GM21447 (cell line): ENCODE results near the gene KMT5C.

Experiments
- ATAC-seq: cut with Tn5 transposase; IDR thresholded peaks from one replicate; pipeline ENCODE4 v1.9.1; 2021; ENCODE audit not compliant: unreplicated experiment

KMT5C gene

DNA sequence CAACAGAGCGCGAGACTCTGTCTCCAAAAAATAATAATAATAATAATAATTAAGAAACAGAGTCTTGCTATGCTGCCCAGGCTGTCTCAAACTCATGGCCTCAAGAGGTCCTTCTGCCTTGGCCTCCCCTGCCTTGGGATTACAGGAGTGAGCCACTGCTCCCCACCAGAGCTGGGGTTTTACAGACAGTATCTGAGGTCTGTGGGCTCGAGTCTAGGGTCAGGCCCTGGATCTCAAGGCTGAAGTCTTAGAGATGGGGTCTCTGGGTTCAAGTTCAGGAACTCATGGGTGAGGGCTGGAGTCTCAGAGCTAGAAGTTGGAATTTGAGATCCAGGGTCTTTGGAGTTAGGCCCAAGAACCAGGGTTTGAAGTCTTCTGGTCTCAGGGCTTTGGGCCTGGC lies 27.1 kb downstream of the KMT5C start:
- ATAC-seq, result no peak

DNA sequence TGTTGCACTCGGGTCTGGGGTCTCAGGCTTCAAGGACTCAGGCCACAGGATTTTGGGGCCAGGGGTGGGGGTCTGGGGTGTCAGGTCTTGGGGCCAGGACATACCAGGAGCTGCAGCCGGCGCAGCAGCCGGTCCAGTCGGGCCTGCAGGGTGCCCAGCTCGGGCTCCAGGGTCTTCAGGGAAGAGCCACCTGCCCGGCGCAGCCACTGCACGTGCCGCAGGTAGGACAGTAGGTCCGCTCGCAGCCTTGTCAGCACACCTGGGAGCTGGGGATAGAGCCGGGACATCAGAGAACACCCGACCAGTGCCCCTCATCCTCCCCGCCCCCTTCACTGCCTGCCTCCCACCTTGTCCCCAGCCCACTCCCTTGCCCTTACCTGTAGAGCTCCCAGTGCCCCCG lies 28.4 kb downstream of the KMT5C start:
- no peak for ATAC-seq

DNA sequence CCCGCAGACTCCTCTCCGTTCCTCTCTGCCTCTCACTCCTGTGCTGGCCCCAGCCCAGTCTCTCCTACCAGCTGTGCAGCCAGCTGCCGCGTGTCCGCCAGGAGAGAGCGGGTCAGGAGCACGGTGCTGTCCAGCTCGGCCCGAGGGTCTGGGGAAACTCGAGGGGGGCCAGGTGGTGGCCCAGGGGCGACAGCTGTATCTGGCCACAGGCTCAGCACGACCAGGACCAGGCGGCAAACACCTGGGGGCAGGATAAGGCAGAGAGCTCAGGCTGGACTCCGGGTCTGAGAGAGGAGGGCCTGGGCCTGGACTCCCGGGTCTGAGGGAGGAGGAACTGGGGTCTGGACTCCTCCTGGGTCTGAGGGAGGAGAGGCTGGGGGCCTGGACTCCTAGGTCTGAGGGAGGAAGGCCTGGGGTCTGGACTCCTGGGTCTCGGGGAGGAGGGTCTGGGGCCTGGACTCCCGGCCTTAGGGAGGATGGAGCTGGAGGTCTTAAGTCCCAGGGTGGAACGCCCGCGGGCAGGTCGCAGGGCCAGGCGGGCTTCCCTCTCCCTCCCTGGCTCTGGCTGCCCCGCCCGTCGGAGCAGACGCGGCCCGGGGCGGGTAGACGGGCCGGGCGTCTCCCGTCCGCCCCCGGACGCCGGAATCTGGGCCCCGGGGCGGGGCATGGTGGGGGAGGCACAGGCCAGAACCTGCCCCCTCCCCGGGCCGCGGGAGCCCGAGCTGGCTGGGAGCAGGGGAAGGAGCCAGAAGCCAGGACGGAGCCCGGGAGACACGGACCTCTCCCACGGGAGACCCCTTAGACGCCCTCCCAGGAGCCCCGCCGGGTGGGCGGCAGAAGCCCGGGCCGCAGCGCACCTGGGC lies 29.3 kb downstream of the KMT5C start:
- ATAC-seq, result no peak

GRCh38 chr19:55369653-55370304 lies 30.1 kb downstream of the KMT5C start:
- ATAC-seq, result no peak

- no peak for ATAC-seq
These were observed 30.8 kb downstream of the KMT5C start, which contains the start of gene IL11 for GRCh38 chr19:55370305-55370988. Gene IL11, minus strand, starts transcription at chr19:55370463. Its CDS starts 153 bp downstream, at chr19:55370310.

- ATAC-seq, result no peak
These were observed 32.8 kb downstream of the KMT5C start for GRCh38 chr19:55372316-55373081.

DNA sequence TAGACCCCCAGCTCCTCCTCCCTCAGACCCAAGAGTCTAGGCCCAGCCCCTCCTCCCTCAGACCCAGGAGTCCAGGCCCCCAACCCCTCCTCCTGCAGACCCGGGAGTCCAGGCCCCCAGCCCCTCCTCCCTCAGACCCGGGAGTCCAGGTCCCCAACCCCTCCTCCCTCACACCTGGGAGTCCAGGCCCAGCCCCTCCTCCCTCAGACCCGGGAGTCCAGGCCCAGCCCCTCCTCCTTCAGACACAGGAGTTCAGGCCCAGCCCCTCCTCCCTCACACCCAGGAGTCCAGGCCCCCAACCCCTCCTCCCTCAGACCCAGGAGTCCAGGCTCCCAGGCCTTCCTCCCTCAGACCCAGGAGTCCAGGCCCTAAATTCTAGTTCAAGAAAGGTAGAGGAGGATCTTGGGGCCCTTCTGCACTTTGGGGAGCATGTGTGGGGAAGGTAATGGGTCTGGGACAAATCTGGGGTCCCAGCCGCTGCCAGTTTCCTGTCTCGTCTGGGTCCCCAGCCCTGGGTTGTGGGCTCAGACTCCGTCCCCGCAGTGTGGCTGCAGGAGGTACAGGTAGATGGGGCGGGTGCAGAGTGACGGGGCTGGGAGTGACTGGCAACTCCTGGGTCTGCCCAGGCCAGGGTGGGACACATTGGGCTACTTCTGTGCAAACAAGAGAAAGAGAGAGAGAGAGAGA lies 33.8 kb downstream of the KMT5C start:
- ATAC-seq, result no peak

- ATAC-seq, result no peak
These were observed 34.5 kb downstream of the KMT5C start for GRCh38 chr19:55373993-55374757.

GRCh38 chr19:55376241-55376933 lies 36.7 kb downstream of the KMT5C start, which contains the start of gene TMEM190:
Gene TMEM190, plus strand, starts transcription at chr19:55376826. Its CDS starts 28 bp downstream, at chr19:55376854.
- ATAC-seq, result no peak

- ATAC-seq, result no peak
These were observed 37.9 kb downstream of the KMT5C start for GRCh38 chr19:55377356-55378131.

DNA sequence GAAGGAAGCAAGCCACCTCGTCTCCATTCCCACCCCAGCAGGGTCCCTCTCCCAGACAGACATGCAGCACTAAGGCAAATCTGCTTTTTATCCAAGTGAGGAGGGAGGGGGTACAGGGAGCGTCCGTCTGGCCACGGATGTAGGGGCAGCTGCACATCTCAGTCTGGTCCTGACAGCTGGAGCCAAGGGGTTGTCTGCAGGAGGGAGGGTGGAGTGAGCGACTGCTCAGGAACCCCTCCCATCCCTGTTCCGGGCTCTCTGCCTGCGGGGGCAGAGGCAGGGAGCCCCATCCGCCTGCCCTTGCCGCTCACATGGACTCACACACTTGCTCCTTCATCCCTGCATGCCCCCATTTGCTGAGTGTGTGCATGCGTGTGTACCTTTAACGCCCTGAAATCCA lies 39.5 kb downstream of the KMT5C start:
- ATAC-seq, result no peak

- ATAC-seq, result no peak
These were observed 42.3 kb downstream of the KMT5C start for GRCh38 chr19:55382013-55382412.

DNA sequence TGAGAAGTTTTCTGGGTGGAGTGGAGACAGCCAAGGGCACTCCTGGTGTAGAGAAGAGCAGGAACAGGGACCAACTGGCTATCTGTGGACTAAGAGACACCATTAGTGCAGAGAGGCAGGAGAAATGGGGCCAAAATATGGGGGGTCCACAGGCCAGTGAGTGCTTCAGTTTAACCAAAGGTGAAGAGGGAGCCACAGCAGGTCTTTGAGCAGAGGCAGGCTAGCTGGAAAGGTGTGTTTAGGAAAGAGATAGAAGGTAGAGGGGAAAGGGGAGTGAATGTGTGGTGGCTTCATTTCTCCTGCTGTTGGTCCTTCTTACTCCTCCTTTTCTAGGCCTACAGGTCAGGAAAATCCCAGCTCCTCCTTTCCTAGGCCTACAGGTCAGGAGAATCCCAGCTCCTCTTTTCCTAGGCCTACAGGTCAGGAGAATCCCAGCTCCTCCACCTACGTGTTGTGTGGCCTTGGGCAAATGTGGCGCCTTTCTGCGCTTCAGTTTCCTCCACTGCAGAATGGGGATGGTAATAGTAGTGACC lies 42.9 kb downstream of the KMT5C start:
- ATAC-seq, result no peak

DNA sequence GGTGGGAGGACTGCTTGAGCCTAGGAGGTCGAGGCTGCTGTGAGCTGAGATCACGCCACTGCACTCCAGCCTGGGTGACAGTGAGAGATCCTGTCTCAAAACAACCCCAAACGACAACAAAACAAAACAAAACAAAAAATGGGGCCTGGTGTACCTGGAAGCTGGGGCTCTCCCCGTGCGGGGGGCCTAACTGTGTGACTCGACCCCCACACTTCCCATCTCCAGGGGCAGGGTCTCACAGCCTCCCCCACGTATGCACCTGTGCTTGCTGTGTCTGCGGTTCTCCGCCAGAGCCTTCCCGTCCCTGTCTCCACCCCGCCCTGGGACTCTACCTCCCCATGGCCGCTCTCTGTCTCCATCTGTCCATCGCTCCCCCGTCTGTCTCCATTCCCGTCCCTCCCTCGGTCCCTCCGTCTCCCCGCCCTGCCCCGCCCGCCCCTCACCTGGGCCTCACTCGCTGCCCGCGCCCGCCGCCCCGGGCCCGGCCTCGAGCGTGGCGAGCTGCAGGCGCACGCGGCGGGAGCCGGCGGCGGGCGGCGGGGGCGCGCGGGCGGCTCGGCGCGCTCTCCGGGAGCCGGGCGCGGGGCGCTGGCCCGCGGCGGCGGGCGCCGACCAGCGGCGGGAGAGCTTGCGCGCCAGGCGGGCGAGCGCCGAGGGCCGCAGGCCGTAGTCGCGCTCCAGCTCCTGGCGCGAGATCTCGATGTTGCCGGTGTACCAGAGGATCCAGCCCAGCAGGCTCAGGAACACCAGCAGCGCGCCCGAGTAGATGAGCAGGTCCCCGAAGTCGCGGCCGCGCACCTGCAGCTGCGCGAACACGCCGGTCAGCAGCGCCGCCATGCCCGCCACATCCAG lies 43.8 kb downstream of the KMT5C start:
- ATAC-seq, result no peak

- no peak for ATAC-seq
These were observed 44.6 kb downstream of the KMT5C start, which contains the start of gene TMEM238 for GRCh38 chr19:55384131-55384919. Gene TMEM238, minus strand, starts transcription at chr19:55384292. Its CDS starts 33 bp downstream, at chr19:55384259.
